H9 (cell line): ENCODE results near the gene OR6M1. TPM values are rescaled to one million over a fixed set of nuclear protein-coding genes. Genes with fewer than 3 reads are reported as not detected.
A peak's percentile ranks its signal among the peaks of the same experiment; 100 is the strongest.

Source experiments
- DNase-seq: peaks from one replicate; pipeline ENCODE4 v3.0.0-alpha.2; 2017
- H2AFZ ChIP-seq: one replicate; pipeline ENCODE4 v1.6.1; 2013; ENCODE audit warnings: mild to moderate bottlenecking, low read length, control low read depth, moderate library complexity
- H2AK5ac ChIP-seq: 2 replicates; pipeline ENCODE4 v1.6.1; 2013; ENCODE audit warnings: low read length, control low read depth, mixed read lengths; ENCODE audit not compliant: insufficient read length
- H2BK120ac ChIP-seq: one replicate; pipeline ENCODE4 v1.6.1; 2013; ENCODE audit warnings: low read depth, mild to moderate bottlenecking, low read length, control low read depth, inconsistent platforms; ENCODE audit not compliant: poor library complexity, severe bottlenecking
- H2BK12ac ChIP-seq: 2 replicates; pipeline ENCODE4 v1.6.1; 2013; ENCODE audit warnings: low read length, control low read depth, mixed read lengths, low read depth; ENCODE audit not compliant: insufficient read length
- H2BK15ac ChIP-seq: 2 replicates; pipeline ENCODE4 v1.6.1; 2013; ENCODE audit warnings: low read depth, low read length, control low read depth
- H2BK20ac ChIP-seq: one replicate; pipeline ENCODE4 v1.6.1; 2013; ENCODE audit warnings: low read depth, mild to moderate bottlenecking, low read length, control low read depth, inconsistent platforms; ENCODE audit not compliant: poor library complexity, severe bottlenecking
- H2BK5ac ChIP-seq: 2 replicates; pipeline ENCODE4 v1.6.1; 2013; ENCODE audit warnings: low read length, control low read depth, mixed read lengths; ENCODE audit not compliant: insufficient read length
- H3K14ac ChIP-seq: 2 replicates; pipeline ENCODE4 v1.6.1; 2013; ENCODE audit warnings: low read length, control low read depth; ENCODE audit not compliant: insufficient read depth
- H3K18ac ChIP-seq: 2 replicates; pipeline ENCODE4 v1.6.1; 2013; ENCODE audit warnings: low read depth, mild to moderate bottlenecking, mixed read lengths, low read length, control low read depth; ENCODE audit not compliant: insufficient read length
- H3K23ac ChIP-seq: 2 replicates; pipeline ENCODE4 v1.6.1; 2013; ENCODE audit warnings: low read length, control low read depth, mixed read lengths, low read depth; ENCODE audit not compliant: insufficient read length
- H3K23me2 ChIP-seq: 2 replicates; pipeline ENCODE4 v1.6.1; 2013; ENCODE audit warnings: low read depth, mild to moderate bottlenecking, mixed read lengths, low read length, control low read depth; ENCODE audit not compliant: insufficient read length, poor library complexity, severe bottlenecking
- H3K27ac ChIP-seq: 2 replicates; pipeline ENCODE4 v1.5.1; 2013; ENCODE audit warnings: low read length, control low read depth, mixed read lengths, low read depth; ENCODE audit not compliant: insufficient read length
- H3K27me3 ChIP-seq: 2 replicates; pipeline ENCODE4 v1.6.1; 2013; ENCODE audit warnings: low read length, control low read depth, inconsistent platforms; ENCODE audit not compliant: insufficient read depth
- H3K4ac ChIP-seq: 2 replicates; pipeline ENCODE4 v1.6.1; 2013; ENCODE audit warnings: low read depth, mild to moderate bottlenecking, control low read depth, inconsistent platforms, low read length, moderate library complexity
- H3K4me1 ChIP-seq: 2 replicates; pipeline ENCODE4 v1.6.1; 2013; ENCODE audit warnings: low read length, control low read depth, inconsistent platforms; ENCODE audit not compliant: insufficient read depth
- H3K4me2 ChIP-seq: 2 replicates; pipeline ENCODE4 v1.6.1; 2013; ENCODE audit warnings: low read length, control low read depth, mixed read lengths; ENCODE audit not compliant: insufficient read length, insufficient read depth
- H3K56ac ChIP-seq: 2 replicates; pipeline ENCODE4 v1.6.1; 2013; ENCODE audit warnings: low read depth, mild to moderate bottlenecking, mixed read lengths, low read length, control low read depth; ENCODE audit not compliant: insufficient read length
- H3K79me1 ChIP-seq: 2 replicates; pipeline ENCODE4 v1.6.1; 2013; ENCODE audit warnings: low read depth, mild to moderate bottlenecking, moderate library complexity, low read length, control low read depth, inconsistent platforms; ENCODE audit not compliant: insufficient read depth, poor library complexity, severe bottlenecking
- H3K79me2 ChIP-seq: 2 replicates; pipeline ENCODE4 v1.6.1; 2013; ENCODE audit warnings: low read length, control low read depth, inconsistent platforms; ENCODE audit not compliant: insufficient read depth
- H3K9ac ChIP-seq: 2 replicates; pipeline ENCODE4 v1.6.1; 2013; ENCODE audit warnings: low read length, control low read depth, mixed read lengths; ENCODE audit not compliant: insufficient read length; ENCODE audit errors: extremely low read depth
- H3K9me3 ChIP-seq: one replicate; pipeline ENCODE4 v1.6.1; 2013; ENCODE audit warnings: low read depth, low read length, inconsistent platforms; ENCODE audit not compliant: control insufficient read depth
- H3T11ph ChIP-seq: one replicate; pipeline ENCODE4 v1.6.1; 2013; ENCODE audit warnings: mild to moderate bottlenecking, low read length, control low read depth, inconsistent platforms
- H4K20me1 ChIP-seq: one replicate; pipeline ENCODE4 v1.6.1; 2013; ENCODE audit not compliant: control insufficient read depth, insufficient read length, insufficient read depth
- H4K5ac ChIP-seq: 2 replicates; pipeline ENCODE4 v1.6.1; 2013; ENCODE audit warnings: low read depth, mild to moderate bottlenecking, mixed read lengths, low read length, control low read depth; ENCODE audit not compliant: insufficient read length
- H4K8ac ChIP-seq: replicated peaks from 2 replicates; pipeline ENCODE4 v1.6.1; 2013; ENCODE audit warnings: low read length, control low read depth, mixed read lengths, low read depth; ENCODE audit not compliant: insufficient read length
- H4K91ac ChIP-seq: 2 replicates; pipeline ENCODE4 v1.6.1; 2013; ENCODE audit warnings: low read depth, mild to moderate bottlenecking, moderate library complexity, mixed read lengths, low read length, control low read depth; ENCODE audit not compliant: insufficient read length
- H3K27ac Mint-ChIP-seq, 3 experiments: 2 replicates in 2 of 3; 3 replicates in 1 of 3; pipeline ENCODE4 v1.8.0; 2020 to 2021; ENCODE audit warnings: mixed read lengths in 3 of 3, mild to moderate bottlenecking in 1 of 3, moderate library complexity in 1 of 3
- H3K27me3 Mint-ChIP-seq: 2 replicates; pipeline ENCODE4 v1.8.0; 2021; ENCODE audit warnings: low read depth, mild to moderate bottlenecking, moderate library complexity, mixed read lengths
- H3K36me3 Mint-ChIP-seq, 3 experiments: 2 replicates in 2 of 3; 3 replicates in 1 of 3; pipeline ENCODE4 v1.8.0; 2020 to 2021; ENCODE audit warnings: low read depth in 3 of 3, mixed read lengths in 3 of 3; ENCODE audit not compliant: insufficient read depth in 1 of 3
- H3K4me1 Mint-ChIP-seq, 2 experiments: 2 replicates each; pipeline ENCODE4 v1.8.0; 2020; ENCODE audit warnings: mixed read lengths in 2 of 2
- H3K4me3 Mint-ChIP-seq, 2 experiments: 2 replicates in 1 of 2; 3 replicates in 1 of 2; pipeline ENCODE4 v1.8.0; 2020 to 2021; ENCODE audit warnings: mild to moderate bottlenecking in 2 of 2, mixed read lengths in 2 of 2, moderate library complexity in 1 of 2
- H3K9me3 Mint-ChIP-seq, 2 experiments: 2 replicates in 1 of 2; 3 replicates in 1 of 2; pipeline ENCODE4 v1.8.0; 2020; ENCODE audit warnings: mild to moderate bottlenecking in 2 of 2, mixed read lengths in 2 of 2, moderate library complexity in 1 of 2
- CTCF ChIP-seq: fragments of 200-600 bp; sonication (generic); conservative IDR thresholded peaks from 3 replicates; pipeline ENCODE4 v1.8.0; 2021; ENCODE audit warnings: antibody characterized with exemption, mild to moderate bottlenecking
- WGBS: extraction: QIAGEN DNeasy Blood & Tissue Kit; methylation state at CpG from one replicate; pipeline ENCODE4 v1.1.7; 2013; ENCODE audit warnings: missing lambda C conversion rate, low lambda C conversion rate, mixed read lengths; ENCODE audit not compliant: insufficient read length; ENCODE audit errors: extremely low coverage; 5-methylcytosine and 5-hydroxymethylcytosine counted together
- total RNA-seq: library from RNA; stranded (reverse); gene quantifications from 2 replicates; pipeline ENCODE4 v1.2.1, GENCODE V29; 2021

OR6M1 gene
- total RNA-seq, 1 experiment from 2014 or later: not detected

GRCh38 chr11:123851110-123851509 lies 45.0 kb upstream of the OR6M1 start:
- no peak overlapping the region for H2BK5ac ChIP-seq

More at GRCh38 chr11:123851110-123851509, 45.0 kb upstream of the OR6M1 start:
- Mint-ChIP-seq H3K4me1 (peaks cover 11 to 15% of the 10 kb centered on the region in 2 experiments), H3K27me3 (peaks cover 3% of the 10 kb centered on the region), H3K36me3 (peaks cover 9 to 26% (median 16%) of the 10 kb centered on the region in 3 experiments), H3K4me3 (no peak overlapping the region), H3K27ac (peak overlapping the region in 1 of 3 experiments; percentile 31; a peak in 1 of 7 replicates), H3K9me3 (peaks cover 15 to 23% of the 10 kb centered on the region in 2 experiments)
- H3K56ac ChIP-seq: no peak overlapping the region
- no peak overlapping the region for H2AK5ac ChIP-seq
- H3T11ph ChIP-seq: no peak overlapping the region
- H3K14ac ChIP-seq: no peak overlapping the region
- no peaks in the 10 kb centered on the region for H3K79me2 ChIP-seq
- H4K8ac ChIP-seq: no peak overlapping the region
- no peak overlapping the region for H3K4me2 ChIP-seq
- H3K9ac ChIP-seq: no peak overlapping the region
- no peak overlapping the region for H3K27ac ChIP-seq
- no peak overlapping the region for H3K23ac ChIP-seq
- H3K9me3 ChIP-seq: no peaks in the 10 kb centered on the region
- H2AFZ ChIP-seq: no peak overlapping the region
- no peaks in the 10 kb centered on the region for H3K79me1 ChIP-seq
- H4K91ac ChIP-seq: no peak overlapping the region
- H2BK12ac ChIP-seq: no peak overlapping the region
- no CpG with 5 or more reads among the region's 4 CpGs for WGBS
- H2BK15ac ChIP-seq: no peak overlapping the region
- no peaks in the 10 kb centered on the region for H4K20me1 ChIP-seq
- no peaks in the 10 kb centered on the region; the same call in 1 of the 2 replicates for H3K4me1 ChIP-seq
- H2BK120ac ChIP-seq: no peak overlapping the region
- TF ChIP-seq CTCF: no peak
- no peak overlapping the region for H4K5ac ChIP-seq
- DNase-seq: no peak
- no peaks in the 10 kb centered on the region for H3K27me3 ChIP-seq
- no peaks in the 10 kb centered on the region for H3K23me2 ChIP-seq
- no peak overlapping the region for H2BK20ac ChIP-seq
- no peak overlapping the region for H3K18ac ChIP-seq
- H3K4ac ChIP-seq: no peak overlapping the region
